GM19395 (cell line): ENCODE data around the gene RSBN1L.
"Not testable (repeated sequence)": the region's sequence is repeated elsewhere in the genome, so short reads cannot be mapped to it uniquely, and the experiment has no call there.

Source experiments
- ATAC-seq: cut with Tn5 transposase; IDR thresholded peaks from one replicate; pipeline ENCODE4 v1.9.1; 2021; ENCODE audit warnings: mild to moderate bottlenecking, moderate library complexity; ENCODE audit not compliant: unreplicated experiment

The RSBN1L gene

DNA sequence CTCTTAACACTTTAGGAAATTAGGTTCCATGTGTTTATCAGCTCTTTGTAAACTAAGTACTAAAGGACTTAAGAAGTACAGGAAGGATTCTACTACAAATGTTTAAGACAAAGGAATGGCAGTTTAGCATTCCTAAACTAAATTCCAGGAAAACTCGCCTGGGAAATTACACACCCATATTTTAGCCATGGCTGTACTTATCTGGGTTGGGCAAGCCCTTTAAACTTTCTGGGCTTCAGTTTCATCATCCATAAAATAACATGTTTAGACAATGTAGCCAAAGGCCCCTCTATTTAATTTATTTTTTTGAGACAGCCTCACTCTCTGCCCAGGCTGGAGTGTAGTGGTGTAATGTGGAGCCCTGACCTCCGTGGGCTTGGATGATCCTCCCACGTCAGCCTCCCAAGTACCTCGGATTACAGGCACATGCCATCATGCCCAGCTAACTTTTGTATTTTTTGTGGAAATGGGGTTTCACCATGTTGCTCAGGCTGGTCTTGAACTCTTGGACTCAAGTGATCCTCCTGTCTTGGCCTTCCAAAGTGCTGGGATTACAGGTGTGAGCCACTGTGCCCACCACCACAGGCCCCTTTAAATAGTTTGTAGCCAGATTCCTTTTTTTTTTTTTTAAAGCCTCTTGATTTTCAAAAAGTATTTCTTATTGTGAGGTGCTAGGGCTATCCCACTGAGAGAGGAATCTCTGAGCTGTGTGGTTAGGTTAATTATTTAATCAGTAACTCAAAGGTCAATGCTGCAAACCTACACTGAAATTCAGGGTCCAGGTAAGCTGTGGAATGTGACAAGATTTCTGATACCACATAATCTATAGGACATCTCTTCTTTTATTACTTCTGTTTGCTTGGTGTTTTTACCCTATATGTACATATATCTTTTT, 69.9 kb downstream of the RSBN1L start:
- no peak for ATAC-seq

GRCh38 chr7:77766801-77767605, 70.7 kb downstream of the RSBN1L start:
- no peak for ATAC-seq

GRCh38 chr7:77770316-77770715, 74.1 kb downstream of the RSBN1L start:
- ATAC-seq: no peak

GRCh38 chr7:77771901-77772300, 75.6 kb downstream of the RSBN1L start:
- ATAC-seq: no peak

GRCh38 chr7:77778535-77778934, 82.3 kb downstream of the RSBN1L start:
- ATAC-seq: no peak

DNA sequence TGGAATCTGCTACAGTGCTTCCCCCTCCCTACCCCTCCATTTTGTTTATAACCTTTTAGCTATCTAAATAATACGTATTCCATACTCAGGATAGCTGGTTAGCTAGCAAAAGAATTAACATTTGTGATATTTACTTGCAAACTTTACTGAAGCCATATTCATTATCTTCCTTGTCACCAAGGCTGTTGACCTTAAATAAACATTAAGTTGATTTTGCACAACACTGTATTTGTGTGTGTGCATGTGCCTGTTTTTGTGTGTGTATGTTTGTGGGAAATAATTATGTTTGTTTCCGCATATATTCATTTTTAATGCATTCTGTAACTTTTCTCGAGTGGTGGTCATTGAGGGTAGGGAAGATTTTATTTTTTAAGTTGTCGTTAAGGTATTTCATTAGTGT, 86.1 kb downstream of the RSBN1L start:
- ATAC-seq: no peak

- no peak for ATAC-seq
Measured at GRCh38 chr7:77783111-77783510, 86.9 kb downstream of the RSBN1L start.

- no peak for ATAC-seq
Measured at GRCh38 chr7:77783545-77783944, 87.3 kb downstream of the RSBN1L start.

- not testable (repeated sequence) for ATAC-seq
Measured at GRCh38 chr7:77784426-77784825, 88.2 kb downstream of the RSBN1L start.

DNA sequence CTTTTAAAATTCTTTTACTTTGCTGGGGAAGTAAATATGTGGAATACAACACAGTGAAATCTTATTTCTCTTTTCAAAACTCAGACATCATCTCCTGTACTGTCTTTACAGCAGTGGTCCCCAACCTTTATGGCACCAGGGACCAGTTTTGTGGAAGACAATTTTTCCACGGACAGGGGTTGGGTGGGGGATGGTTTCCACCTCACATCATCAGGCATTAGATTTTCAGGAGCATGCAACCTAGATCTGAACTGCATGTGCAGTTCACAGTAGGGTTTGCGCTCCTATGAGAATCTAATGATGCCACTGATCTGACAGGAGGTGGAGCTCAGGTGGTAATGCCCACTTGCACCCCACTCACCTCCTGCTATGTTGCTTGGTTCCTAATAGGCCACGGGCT, 89.8 kb downstream of the RSBN1L start:
- no peak for ATAC-seq

DNA sequence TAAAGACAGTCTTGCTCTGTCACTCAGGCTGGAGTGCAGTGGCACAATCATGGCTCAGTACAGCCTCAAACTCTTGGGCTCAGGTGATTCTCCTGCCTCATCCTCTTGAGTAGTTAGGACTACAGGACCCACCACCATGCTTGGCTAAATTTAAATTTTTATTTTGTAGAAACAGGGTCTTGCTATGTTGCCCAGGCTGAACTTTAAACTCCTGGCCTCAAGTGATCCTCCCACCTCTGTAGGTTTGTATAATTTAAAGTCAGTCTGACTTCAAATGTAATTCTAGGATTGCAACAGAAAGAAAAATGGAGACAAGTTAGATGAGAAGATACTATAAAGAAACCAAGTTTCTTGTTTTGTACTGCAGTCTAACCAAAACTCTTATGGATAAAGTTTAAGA, 90.5 kb downstream of the RSBN1L start:
- ATAC-seq: no peak

DNA sequence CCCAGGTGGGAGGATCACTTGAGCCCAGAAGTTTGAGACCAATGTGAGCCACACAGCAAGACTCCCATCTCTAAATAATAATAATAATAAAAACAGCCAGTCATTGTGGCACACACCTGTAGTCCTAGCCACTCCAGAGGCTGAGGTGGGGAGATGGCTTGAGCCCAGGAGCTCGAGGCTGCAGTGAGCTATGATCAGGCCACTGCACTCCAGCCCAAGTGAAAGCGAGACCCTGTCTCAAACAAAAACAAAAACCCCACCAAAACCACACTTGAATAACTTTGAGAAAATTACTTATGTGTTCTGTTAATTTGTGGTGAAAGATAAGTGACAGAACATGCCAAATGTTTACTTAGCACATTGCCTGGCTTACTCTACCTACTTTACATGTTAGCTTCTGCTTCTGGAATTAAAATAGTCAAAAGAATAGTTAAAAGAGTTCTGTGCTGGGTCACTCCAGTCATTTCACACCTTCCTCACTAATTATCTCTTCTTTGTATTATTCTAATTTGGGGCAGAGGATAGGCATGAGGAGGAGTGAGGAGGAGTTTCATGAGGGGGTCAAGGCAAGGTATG, 92.2 kb downstream of the RSBN1L start:
- ATAC-seq: no peak

- ATAC-seq: no peak
Measured at GRCh38 chr7:77791336-77791735, 95.1 kb downstream of the RSBN1L start.

- no peak for ATAC-seq
Measured at GRCh38 chr7:77791956-77792355, 95.7 kb downstream of the RSBN1L start.

GRCh38 chr7:77794000-77794399, 97.7 kb downstream of the RSBN1L start:
- no peak for ATAC-seq

GRCh38 chr7:77796109-77796508, 99.8 kb downstream of the RSBN1L start:
- ATAC-seq: no peak

DNA sequence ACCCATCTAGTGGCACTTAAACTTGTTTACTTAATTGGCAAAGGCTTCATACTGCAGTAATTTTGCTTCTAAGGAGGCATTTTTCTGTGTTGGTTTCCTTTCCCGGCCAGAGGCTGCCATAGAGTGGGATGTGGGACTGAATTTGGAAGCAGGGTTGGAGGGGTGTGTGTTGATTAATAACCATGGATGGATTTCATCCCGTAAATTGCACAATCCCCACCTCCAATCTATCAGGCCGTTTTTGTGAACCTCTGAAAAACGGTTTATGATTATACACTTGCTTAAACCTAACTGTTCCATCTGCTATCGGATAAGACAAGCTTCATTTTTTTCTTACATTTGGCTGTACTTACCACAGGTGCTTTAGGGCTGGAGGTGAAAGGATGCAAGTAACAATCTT, 100.7 kb downstream of the RSBN1L start:
- ATAC-seq: no peak

- ATAC-seq: peak; percentile 38
Measured at GRCh38 chr7:77797734-77798393, 101.6 kb downstream of the RSBN1L start.

DNA sequence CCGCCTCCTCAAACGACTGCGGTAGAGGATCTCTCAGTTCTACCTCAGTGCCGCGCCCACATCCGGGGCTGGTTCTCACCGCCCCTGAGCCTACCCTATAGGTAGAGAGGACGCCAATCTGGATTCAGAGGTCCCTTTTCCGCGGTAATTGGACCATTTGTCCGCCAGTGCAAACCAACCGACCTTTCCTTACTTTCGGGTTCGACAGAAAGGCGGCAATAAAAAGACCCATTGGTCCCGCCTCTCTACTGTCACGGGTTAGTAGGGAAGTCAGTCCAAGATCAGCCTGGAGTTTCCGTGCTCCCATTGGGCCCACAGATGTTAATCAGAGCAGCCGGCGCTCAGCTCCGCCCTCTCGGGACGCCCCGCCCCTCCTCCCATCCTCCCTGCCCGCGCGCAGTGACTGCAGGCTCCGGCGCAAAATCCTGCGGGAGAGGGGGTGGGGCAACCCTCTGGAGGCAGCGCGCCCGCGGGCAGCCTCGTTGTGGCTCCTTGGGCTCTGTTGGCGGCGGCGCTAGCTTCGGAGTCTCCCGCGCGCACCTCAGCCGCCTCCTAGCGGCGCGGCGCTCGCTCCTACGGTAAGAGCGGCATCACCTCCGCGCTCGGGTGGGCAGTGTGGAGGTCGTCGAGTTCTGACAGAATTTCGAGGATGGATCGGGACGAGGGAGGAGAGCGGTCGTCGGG, 102.3 kb downstream of the RSBN1L start, which contains the start of the genes PHTF2 and TMEM60:
PHTF2 (plus strand) TSS at position 380 of the 684 bp plus-strand sequence.
TMEM60 (minus strand) TSS at position 41 of the 684 bp plus-strand sequence. CDS start 4,061 bp downstream, outside the sequence.
- ATAC-seq: peak; percentile 95
